ENCODE data around the gene ADM2. TPM values are rescaled to one million over a fixed set of nuclear protein-coding genes. Genes with fewer than 3 reads are reported as not detected.
A peak's percentile ranks its signal among the peaks of the same experiment; 100 is the strongest.

The ADM2 gene
- total and polyA plus RNA-seq, 2 of the 13 experiments (the other 11 are each of a cell fraction or from before 2014, with no cell fraction given), result 1.2 to 3.0 TPM

DNA sequence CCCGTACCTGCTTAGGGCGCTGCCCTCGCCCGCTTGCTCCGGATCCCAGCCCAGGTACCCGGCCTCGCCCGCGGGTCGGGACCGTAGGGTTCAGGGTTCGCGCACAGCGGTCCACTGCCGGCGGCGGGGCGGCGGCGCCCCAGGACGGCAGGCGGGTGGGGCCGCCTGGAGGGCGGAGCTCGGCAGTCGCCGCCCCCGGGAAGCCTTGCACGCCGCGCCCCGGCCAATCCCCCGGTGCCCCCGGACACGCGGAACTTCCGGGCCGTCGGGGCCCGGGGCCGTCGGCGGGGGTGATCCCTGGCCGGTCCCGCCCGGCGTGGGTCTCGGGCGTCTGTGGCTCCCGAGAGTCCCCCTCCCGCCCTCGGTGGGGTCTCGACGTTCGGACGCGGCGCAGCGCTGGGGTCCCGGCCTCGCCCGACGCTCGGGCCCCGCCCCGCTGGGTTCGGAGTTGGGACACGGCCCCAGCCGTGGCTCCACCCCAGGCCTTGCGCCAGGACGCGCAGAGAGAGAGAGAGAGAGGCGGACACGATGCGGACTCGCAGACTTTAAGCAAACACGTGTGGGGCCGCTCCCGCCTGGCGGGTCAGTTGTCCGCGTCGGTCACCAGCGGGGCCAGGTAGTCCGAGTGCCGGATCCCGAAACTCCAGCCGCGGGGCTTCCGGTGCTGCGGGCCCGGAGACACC lies 48.7 kb downstream of the ADM2 start, which contains the start of gene TYMP (continued):
- TF ChIP-seq, protein P1, sequence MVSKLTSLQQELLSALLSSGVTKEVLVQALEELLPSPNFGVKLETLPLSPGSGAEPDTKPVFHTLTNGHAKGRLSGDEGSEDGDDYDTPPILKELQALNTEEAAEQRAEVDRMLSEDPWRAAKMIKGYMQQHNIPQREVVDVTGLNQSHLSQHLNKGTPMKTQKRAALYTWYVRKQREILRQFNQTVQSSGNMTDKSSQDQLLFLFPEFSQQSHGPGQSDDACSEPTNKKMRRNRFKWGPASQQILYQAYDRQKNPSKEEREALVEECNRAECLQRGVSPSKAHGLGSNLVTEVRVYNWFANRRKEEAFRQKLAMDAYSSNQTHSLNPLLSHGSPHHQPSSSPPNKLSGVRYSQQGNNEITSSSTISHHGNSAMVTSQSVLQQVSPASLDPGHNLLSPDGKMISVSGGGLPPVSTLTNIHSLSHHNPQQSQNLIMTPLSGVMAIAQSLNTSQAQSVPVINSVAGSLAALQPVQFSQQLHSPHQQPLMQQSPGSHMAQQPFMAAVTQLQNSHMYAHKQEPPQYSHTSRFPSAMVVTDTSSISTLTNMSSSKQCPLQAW (CRISPR knock-in tag; IDR thresholded peaks at IDR 0.05), result no peak
- TF ChIP-seq, protein P2, sequence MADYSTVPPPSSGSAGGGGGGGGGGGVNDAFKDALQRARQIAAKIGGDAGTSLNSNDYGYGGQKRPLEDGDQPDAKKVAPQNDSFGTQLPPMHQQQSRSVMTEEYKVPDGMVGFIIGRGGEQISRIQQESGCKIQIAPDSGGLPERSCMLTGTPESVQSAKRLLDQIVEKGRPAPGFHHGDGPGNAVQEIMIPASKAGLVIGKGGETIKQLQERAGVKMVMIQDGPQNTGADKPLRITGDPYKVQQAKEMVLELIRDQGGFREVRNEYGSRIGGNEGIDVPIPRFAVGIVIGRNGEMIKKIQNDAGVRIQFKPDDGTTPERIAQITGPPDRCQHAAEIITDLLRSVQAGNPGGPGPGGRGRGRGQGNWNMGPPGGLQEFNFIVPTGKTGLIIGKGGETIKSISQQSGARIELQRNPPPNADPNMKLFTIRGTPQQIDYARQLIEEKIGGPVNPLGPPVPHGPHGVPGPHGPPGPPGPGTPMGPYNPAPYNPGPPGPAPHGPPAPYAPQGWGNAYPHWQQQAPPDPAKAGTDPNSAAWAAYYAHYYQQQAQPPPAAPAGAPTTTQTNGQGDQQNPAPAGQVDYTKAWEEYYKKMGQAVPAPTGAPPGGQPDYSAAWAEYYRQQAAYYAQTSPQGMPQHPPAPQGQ (CRISPR knock-in tag; IDR thresholded peaks at IDR 0.05; ENCODE audit: borderline replicate concordance), result no peak
- TF ChIP-seq ISL2 (CRISPR knock-in tag; IDR thresholded peaks at IDR 0.05) (peak; percentile 53), GLI4 (CRISPR knock-in tag; IDR thresholded peaks at IDR 0.05; ENCODE audit: borderline replicate concordance) (no peak), ZNF205 (CRISPR knock-in tag; IDR thresholded peaks at IDR 0.05) (0 out of 2 replicates have a peak, but pooled peaks have one; percentile 44), FIP1L1 (IDR thresholded peaks at IDR 0.05; ENCODE audit: borderline replicate concordance, insufficient read depth, low read depth, low read length) (peak; percentile 21; the same call in 1 of the 2 replicates), ZBTB7A (CRISPR knock-in tag; IDR thresholded peaks at IDR 0.05) (peak; percentile 87; the same call in 1 of the 2 replicates), LCORL (IDR thresholded peaks at IDR 0.05) (no peak), LCORL (CRISPR knock-in tag; IDR thresholded peaks at IDR 0.05) (peak; percentile 61; the same call in 1 of the 2 replicates), TOPORS (CRISPR knock-in tag; IDR thresholded peaks at IDR 0.05) (no peak), KLF6 (CRISPR knock-in tag; IDR thresholded peaks at IDR 0.05) (no peak; the same call in 1 of the 2 replicates), ZNF207 (IDR thresholded peaks at IDR 0.05; ENCODE audit: borderline replicate concordance) (no peak), ZNF256 (CRISPR knock-in tag; conservative IDR thresholded peaks at IDR 0.05) (peak; percentile 56; the same call in 1 of the 2 replicates), FOXO1 (CRISPR knock-in tag; IDR thresholded peaks at IDR 0.05) (peak; percentile 71), NFKB2 (CRISPR knock-in tag; IDR thresholded peaks at IDR 0.05; ENCODE audit: borderline replicate concordance) (no peak)
- TF ChIP-seq, protein P3, sequence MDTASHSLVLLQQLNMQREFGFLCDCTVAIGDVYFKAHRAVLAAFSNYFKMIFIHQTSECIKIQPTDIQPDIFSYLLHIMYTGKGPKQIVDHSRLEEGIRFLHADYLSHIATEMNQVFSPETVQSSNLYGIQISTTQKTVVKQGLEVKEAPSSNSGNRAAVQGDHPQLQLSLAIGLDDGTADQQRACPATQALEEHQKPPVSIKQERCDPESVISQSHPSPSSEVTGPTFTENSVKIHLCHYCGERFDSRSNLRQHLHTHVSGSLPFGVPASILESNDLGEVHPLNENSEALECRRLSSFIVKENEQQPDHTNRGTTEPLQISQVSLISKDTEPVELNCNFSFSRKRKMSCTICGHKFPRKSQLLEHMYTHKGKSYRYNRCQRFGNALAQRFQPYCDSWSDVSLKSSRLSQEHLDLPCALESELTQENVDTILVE (CRISPR knock-in tag; IDR thresholded peaks at IDR 0.05), result peak; percentile 89
- TF ChIP-seq, protein P4, sequence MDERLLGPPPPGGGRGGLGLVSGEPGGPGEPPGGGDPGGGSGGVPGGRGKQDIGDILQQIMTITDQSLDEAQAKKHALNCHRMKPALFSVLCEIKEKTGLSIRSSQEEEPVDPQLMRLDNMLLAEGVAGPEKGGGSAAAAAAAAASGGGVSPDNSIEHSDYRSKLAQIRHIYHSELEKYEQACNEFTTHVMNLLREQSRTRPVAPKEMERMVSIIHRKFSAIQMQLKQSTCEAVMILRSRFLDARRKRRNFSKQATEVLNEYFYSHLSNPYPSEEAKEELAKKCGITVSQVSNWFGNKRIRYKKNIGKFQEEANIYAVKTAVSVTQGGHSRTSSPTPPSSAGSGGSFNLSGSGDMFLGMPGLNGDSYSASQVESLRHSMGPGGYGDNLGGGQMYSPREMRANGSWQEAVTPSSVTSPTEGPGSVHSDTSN (CRISPR knock-in tag; IDR thresholded peaks at IDR 0.05), result no peak
- TF ChIP-seq, protein P5, sequence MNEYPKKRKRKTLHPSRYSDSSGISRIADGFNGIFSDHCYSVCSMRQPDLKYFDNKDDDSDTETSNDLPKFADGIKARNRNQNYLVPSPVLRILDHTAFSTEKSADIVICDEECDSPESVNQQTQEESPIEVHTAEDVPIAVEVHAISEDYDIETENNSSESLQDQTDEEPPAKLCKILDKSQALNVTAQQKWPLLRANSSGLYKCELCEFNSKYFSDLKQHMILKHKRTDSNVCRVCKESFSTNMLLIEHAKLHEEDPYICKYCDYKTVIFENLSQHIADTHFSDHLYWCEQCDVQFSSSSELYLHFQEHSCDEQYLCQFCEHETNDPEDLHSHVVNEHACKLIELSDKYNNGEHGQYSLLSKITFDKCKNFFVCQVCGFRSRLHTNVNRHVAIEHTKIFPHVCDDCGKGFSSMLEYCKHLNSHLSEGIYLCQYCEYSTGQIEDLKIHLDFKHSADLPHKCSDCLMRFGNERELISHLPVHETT (CRISPR knock-in tag; conservative IDR thresholded peaks at IDR 0.05), result peak; percentile 60; the same call in 1 of the 2 replicates
- TF ChIP-seq, protein P6, sequence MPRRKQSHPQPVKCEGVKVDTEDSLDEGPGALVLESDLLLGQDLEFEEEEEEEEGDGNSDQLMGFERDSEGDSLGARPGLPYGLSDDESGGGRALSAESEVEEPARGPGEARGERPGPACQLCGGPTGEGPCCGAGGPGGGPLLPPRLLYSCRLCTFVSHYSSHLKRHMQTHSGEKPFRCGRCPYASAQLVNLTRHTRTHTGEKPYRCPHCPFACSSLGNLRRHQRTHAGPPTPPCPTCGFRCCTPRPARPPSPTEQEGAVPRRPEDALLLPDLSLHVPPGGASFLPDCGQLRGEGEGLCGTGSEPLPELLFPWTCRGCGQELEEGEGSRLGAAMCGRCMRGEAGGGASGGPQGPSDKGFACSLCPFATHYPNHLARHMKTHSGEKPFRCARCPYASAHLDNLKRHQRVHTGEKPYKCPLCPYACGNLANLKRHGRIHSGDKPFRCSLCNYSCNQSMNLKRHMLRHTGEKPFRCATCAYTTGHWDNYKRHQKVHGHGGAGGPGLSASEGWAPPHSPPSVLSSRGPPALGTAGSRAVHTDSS (CRISPR knock-in tag; conservative IDR thresholded peaks at IDR 0.05), result no peak
- TF ChIP-seq, protein P7, sequence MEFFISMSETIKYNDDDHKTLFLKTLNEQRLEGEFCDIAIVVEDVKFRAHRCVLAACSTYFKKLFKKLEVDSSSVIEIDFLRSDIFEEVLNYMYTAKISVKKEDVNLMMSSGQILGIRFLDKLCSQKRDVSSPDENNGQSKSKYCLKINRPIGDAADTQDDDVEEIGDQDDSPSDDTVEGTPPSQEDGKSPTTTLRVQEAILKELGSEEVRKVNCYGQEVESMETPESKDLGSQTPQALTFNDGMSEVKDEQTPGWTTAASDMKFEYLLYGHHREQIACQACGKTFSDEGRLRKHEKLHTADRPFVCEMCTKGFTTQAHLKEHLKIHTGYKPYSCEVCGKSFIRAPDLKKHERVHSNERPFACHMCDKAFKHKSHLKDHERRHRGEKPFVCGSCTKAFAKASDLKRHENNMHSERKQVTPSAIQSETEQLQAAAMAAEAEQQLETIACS (CRISPR knock-in tag; IDR thresholded peaks at IDR 0.05), result peak; percentile 78

All from HepG2 (cell line).